ENCODE results near the gene PATZ1.

PATZ1 gene

DNA sequence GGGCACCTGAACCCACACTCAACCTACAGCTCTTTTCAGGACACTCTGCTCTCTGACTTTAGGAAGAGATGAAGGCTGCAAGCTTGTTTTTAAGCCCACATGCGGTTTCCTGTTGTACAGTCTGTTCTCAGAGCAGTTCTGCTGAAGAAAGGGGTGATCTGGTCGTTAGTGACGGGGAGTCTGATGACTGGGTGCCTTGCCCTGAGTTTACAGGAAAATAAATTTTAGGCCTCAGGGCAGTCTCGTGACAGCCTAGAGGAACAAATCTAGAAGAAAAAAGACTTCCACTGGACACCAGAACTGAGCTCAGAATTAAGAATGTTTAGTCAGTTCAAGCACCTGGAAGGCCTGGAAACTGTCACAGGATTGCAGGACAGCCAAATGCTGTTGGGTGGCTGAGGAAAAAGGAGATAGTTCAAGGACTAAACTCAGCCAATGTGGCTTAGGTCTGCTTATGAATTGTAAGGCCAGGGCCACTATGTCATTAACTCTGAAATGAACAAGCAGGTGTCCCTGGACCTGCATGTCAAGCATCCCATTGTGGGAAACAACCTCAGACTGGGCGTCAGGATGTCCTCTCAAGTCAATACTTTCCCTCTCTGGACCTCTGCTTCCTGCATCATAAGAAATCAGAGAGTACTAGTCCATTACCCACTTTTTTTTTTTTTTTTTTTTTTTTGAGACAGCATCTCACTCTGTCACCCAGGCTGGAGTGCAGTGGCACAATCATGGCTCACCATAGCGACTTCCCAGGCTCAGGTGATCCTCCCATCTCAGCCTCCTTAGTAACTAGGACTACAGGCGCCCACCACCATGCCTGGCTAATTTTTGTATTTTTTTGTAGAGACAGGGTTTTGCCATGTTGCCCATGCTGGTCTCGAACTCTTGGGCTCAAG, 59.5 kb downstream of the PATZ1 start:
- DNase-seq (ENCODE audit: low read depth) = no peak
- H3K4me3 ChIP-seq (ENCODE audit: low read length) = no peak overlapping the region
- TF ChIP-seq, protein P1, sequence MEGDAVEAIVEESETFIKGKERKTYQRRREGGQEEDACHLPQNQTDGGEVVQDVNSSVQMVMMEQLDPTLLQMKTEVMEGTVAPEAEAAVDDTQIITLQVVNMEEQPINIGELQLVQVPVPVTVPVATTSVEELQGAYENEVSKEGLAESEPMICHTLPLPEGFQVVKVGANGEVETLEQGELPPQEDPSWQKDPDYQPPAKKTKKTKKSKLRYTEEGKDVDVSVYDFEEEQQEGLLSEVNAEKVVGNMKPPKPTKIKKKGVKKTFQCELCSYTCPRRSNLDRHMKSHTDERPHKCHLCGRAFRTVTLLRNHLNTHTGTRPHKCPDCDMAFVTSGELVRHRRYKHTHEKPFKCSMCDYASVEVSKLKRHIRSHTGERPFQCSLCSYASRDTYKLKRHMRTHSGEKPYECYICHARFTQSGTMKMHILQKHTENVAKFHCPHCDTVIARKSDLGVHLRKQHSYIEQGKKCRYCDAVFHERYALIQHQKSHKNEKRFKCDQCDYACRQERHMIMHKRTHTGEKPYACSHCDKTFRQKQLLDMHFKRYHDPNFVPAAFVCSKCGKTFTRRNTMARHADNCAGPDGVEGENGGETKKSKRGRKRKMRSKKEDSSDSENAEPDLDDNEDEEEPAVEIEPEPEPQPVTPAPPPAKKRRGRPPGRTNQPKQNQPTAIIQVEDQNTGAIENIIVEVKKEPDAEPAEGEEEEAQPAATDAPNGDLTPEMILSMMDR (conservative IDR thresholded peaks at IDR 0.05; ENCODE audit: low read length) = no peak

DNA sequence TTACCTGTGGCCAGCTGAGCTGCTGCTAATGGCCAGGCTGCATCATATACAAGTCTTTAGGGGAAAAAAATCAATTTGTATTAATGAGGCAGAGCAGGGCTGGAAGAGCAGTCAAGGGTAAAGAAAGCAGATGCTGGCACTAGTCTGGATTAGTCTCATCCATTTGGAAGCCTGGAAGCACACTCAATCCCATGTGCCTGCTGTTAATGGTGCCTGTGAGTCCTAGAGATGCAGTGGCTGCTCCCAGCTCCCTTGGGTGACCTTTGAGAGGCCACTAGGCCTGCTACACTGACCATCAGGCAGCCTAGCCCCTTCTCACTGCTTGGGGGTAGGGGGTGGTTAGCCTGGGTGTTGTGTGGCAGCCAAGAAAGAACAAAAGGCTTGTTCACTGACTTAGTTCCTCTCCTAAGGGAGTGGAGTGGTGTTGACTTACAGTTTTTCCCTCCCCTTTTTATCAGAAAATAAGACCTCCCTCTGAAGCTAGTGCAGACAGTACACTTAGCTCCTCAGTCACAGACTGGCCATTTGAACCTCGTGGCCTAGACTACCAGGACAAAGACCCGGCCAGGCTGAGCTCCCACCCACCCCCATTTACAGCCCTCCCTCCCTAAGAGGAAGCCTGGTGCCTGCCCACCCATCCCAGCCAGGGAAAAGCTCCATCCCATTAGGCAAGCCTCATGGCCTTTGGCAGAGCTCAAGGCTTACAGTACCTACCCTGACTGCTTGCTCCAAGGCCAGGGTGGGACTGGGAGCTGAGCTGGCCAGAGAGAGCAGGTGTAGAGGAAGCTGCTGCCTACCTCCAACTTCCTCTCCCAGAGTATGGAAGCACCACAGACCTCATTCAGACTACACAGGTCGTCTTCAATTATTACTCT, 61.6 kb downstream of the PATZ1 start:
- no peak overlapping the region for H3K4me3 ChIP-seq (ENCODE audit: low read length)
- DNase-seq (ENCODE audit: low read depth) = no peak

DNA sequence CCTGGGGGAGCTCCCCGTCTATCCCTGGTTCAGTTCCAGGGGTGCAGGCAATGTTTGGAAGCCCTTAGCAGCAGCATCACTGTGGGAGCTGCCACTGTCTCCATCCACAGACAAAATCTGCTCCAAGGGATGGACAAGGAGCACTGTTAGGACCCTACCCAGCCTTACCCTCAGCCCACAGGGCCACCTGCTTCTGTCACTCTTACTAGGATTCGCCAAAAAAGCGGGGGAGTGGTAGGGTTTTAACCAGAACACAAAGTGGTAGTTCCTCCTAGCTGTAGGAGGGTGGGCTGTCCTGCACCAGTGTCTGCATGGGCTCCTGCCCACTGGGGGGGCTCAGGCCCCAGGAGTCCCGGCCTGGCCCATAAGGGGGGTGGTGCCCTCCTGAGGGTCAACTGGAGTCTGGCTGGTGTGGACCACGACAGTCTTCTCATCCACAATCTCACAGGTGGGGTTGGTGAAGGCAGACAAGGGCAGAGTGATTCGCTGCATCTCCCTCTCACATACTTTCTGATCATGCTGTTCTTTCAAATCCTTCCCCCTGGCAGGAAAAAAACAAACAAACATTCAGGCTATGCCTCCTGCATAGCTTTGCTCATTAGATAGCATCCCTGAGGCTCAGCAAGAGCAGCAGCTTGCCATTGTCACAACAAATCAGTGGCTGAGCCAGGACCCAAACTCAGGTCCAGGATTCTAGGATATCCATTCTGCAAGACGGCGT, 63.2 kb downstream of the PATZ1 start:
- no peak for DNase-seq (ENCODE audit: low read depth)
- H3K4me3 ChIP-seq (ENCODE audit: low read length) = no peak overlapping the region
- TF ChIP-seq, protein P1 (conservative IDR thresholded peaks at IDR 0.05; ENCODE audit: low read length) = no peak

More for the DNA sequence above, 61.6 kb downstream of the PATZ1 start:
- TF ChIP-seq, protein P1 (conservative IDR thresholded peaks at IDR 0.05; ENCODE audit: low read length) = no peak

DNA sequence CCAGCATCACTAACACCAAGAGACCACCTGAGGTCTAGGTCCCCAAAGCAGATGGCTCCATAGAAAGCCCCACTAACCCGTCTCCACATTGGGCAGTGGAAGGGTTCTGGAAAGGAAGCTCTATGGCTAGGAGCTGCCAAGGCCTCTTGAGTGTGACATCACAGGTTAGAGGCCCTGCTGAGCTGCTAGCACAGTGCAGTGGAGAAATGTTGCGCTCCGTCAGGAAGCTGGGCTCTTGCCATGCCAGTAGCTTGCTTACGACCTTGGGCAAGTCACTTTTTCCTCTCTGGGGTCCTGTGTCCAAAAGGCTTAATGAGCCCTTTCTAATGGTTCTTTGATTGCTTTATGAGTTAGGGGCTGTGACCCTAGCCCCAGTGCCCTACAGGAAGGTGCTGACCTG, 64.4 kb downstream of the PATZ1 start:
- no peak overlapping the region for H3K4me3 ChIP-seq (ENCODE audit: low read length)
- TF ChIP-seq, protein P1 (conservative IDR thresholded peaks at IDR 0.05; ENCODE audit: low read length) = no peak
- DNase-seq (ENCODE audit: low read depth) = no peak

DNA sequence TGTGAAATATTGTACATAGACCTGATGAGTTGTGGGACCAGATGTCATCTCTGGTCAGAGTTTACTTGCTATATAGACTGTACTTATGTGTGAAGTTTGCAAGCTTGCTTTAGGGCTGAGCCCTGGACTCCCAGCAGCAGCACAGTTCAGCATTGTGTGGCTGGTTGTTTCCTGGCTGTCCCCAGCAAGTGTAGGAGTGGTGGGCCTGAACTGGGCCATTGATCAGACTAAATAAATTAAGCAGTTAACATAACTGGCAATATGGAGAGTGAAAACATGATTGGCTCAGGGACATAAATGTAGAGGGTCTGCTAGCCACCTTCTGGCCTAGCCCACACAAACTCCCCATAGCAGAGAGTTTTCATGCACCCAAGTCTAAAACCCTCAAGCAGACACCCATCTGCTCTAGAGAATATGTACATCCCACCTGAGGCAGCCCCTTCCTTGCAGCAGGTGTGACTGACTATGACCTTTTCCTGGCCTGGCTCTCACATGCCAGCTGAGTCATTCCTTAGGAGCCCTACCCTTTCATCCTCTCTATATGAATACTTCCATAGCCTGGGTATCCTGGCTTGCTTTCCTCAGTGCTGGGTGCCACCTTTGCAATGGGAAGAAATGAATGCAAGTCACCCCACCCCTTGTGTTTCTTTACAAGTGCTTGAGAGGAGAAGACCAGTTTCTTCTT, 66.2 kb downstream of the PATZ1 start:
- no peak overlapping the region for H3K4me3 ChIP-seq (ENCODE audit: low read length)
- DNase-seq (ENCODE audit: low read depth) = no peak
- TF ChIP-seq, protein P1 (conservative IDR thresholded peaks at IDR 0.05; ENCODE audit: low read length) = no peak

DNA sequence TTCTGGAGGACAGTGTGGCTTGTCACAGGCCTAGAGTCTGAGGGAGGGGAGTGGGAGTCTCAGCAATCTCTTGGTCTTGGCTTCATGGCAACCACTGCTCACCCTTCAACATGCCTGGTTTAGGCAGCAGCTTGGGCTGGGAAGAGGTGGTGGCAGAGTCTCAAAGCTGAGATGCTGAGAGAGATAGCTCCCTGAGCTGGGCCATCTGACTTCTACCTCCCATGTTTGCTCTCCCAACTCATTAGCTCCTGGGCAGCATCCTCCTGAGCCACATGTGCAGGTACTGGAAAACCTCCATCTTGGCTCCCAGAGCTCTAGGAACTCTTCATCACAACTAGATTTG, 66.8 kb downstream of the PATZ1 start:
- DNase-seq (ENCODE audit: low read depth) = no peak
- no peak overlapping the region for H3K4me3 ChIP-seq (ENCODE audit: low read length)
- TF ChIP-seq, protein P1 (conservative IDR thresholded peaks at IDR 0.05; ENCODE audit: low read length) = no peak
